Measurements from ENCODE around the gene MAP7. TPM values are rescaled to one million over a fixed set of nuclear protein-coding genes. Genes with fewer than 3 reads are reported as not detected.
A peak's percentile ranks its signal among the peaks of the same experiment; 100 is the strongest.
"Not testable (repeated sequence)": the region's sequence is repeated elsewhere in the genome, so short reads cannot be mapped to it uniquely, and the experiment has no call there.

Gene MAP7
- total and polyA plus RNA-seq, 2 experiments from 2014 or later = 0.76 to 0.79 TPM

DNA sequence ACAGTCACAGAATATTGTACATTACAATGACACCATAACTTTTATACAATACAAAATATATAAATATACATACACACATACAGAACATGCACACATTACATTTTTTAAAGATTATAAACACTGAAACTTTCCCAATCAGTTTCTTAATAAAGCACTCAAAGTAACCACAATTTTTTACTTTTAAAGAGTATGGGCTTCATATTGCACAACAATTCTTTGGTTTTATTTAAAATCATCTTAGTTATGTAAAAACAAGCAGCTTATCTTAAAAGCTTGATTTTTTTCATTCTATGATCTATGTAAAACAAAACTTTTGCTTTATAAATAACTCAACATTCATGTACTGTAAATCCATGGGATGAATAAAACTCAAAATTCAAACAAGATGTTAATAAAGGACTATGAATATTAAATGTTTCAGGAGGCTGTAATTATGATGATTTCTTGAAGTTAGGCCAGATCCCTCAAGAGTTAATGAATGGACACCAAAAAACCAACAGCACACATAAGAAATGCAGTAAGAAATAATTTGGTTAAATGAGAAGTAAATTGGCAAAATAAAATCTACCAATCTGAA is 167.5 kb downstream of the MAP7 start:
- no peaks in the 10 kb centered on the region for H3K36me3 ChIP-seq (ENCODE audit: low read depth)
- no peaks in the 10 kb centered on the region for H3K9me2 ChIP-seq (ENCODE audit: insufficient read depth)
- no peaks in the 10 kb centered on the region for H4K20me1 ChIP-seq (ENCODE audit: insufficient read depth)
- H3K27me3 ChIP-seq (replicated peaks; ENCODE audit: insufficient read depth) = no peaks in the 10 kb centered on the region
- H3K4me1 ChIP-seq (ENCODE audit: insufficient read depth) = no peaks in the 10 kb centered on the region
- no peaks in the 10 kb centered on the region for H3F3A ChIP-seq (ENCODE audit: insufficient read depth)
- peak overlapping the region; percentile 15 for H3K4me2 ChIP-seq (ENCODE audit: unreplicated experiment)
- H3K4me3 ChIP-seq = no peak overlapping the region
- in situ Hi-C loops (cut with MboI) = no loop called here
- no peaks in the 10 kb centered on the region for H3K79me2 ChIP-seq (ENCODE audit: insufficient read depth)
- H3K9me3 ChIP-seq (ENCODE audit: low read depth) = no peaks in the 10 kb centered on the region
- no peak for TF ChIP-seq EZH2 (IDR thresholded peaks at IDR 0.05; ENCODE audit: insufficient read depth, poor library complexity, severe bottlenecking)
- peak overlapping the region; percentile 64 for H2AFZ ChIP-seq
- no peak overlapping the region for H3K27ac ChIP-seq
- no peak for DNase-seq
- no peak overlapping the region for H3K9ac ChIP-seq

- peak; percentile 16 for DNase-seq
Observed at GRCh38 chr6:136378888-136379287, 171.3 kb downstream of the MAP7 start.

DNA sequence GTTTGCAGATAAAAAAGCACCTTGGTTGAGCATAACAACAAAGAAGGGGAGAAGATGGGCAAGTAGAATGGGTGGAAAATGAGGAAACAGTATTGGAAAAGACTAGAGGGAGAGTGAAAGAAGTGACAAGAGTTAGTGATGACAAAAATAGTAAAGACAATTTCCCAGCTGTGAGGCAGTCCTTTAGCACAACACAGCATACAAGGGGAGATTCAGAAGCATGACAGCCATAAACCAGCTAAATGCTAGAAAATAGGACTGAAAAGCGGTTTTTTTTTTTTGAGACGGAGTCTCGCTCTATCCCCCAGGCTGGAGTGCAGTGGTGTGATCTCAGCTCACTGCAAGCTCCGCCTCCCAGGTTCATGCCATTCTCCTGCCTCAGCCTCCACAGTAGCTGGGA is 174.4 kb downstream of the MAP7 start:
- DNase-seq; H3K27me3 ChIP-seq (replicated peaks; ENCODE audit: insufficient read depth); H4K20me1 ChIP-seq (ENCODE audit: insufficient read depth); H3K9me2 ChIP-seq (ENCODE audit: insufficient read depth); H3K9me3 ChIP-seq (ENCODE audit: low read depth); H3K9ac ChIP-seq; H3K4me3 ChIP-seq; H2AFZ ChIP-seq; H3K79me2 ChIP-seq (ENCODE audit: insufficient read depth); H3K4me1 ChIP-seq (ENCODE audit: insufficient read depth); H3K36me3 ChIP-seq (ENCODE audit: low read depth); H3F3A ChIP-seq (ENCODE audit: insufficient read depth); H3K4me2 ChIP-seq (ENCODE audit: unreplicated experiment); H3K27ac ChIP-seq; in situ Hi-C loops (cut with MboI): not testable (repeated sequence)
- 91 to 98% methylated on average over 4 of the region's 4 CpGs for WGBS, 2 experiments (ENCODE audit: low coverage in 1 of 2, low lambda C conversion rate in 2 of 2, missing lambda C conversion rate in 2 of 2)

More at GRCh38 chr6:136378888-136379287, 171.3 kb downstream of the MAP7 start:
- TF ChIP-seq EZH2 (IDR thresholded peaks at IDR 0.05; ENCODE audit: insufficient read depth, poor library complexity, severe bottlenecking) (no peak), EZH2phosphoT487 (IDR thresholded peaks at IDR 0.05; ENCODE audit: insufficient read depth, low read depth) (no peak)
- in situ Hi-C loops (cut with MboI) = no loop called here
- Histone ChIP-seq H3K36me3 (ENCODE audit: low read depth) (no peaks in the 10 kb centered on the region), H3K27ac (no peak overlapping the region), H3K9ac (no peak overlapping the region), H3K79me2 (ENCODE audit: insufficient read depth) (no peaks in the 10 kb centered on the region), H3K9me2 (ENCODE audit: insufficient read depth) (no peaks in the 10 kb centered on the region), H3K27me3 (replicated peaks; ENCODE audit: insufficient read depth) (no peaks in the 10 kb centered on the region), H3F3A (ENCODE audit: insufficient read depth) (no peaks in the 10 kb centered on the region), H4K20me1 (ENCODE audit: insufficient read depth) (no peaks in the 10 kb centered on the region), H2AFZ (no peak overlapping the region), H3K4me1 (ENCODE audit: insufficient read depth) (no peaks in the 10 kb centered on the region), H3K9me3 (ENCODE audit: low read depth) (no peaks in the 10 kb centered on the region), H3K4me3 (no peak overlapping the region), H3K4me2 (ENCODE audit: unreplicated experiment) (no peak overlapping the region)

GRCh38 chr6:136371959-136372358 is 178.3 kb downstream of the MAP7 start:
- in situ Hi-C loops (cut with MboI) = no loop called here
- Histone ChIP-seq H3K79me2 (ENCODE audit: insufficient read depth) (no peaks in the 10 kb centered on the region), H3K9me2 (ENCODE audit: insufficient read depth) (no peaks in the 10 kb centered on the region), H3K4me1 (ENCODE audit: insufficient read depth) (no peaks in the 10 kb centered on the region), H3K36me3 (ENCODE audit: low read depth) (no peaks in the 10 kb centered on the region), H2AFZ (no peak overlapping the region), H3K27me3 (replicated peaks; ENCODE audit: insufficient read depth) (no peaks in the 10 kb centered on the region), H3K4me2 (ENCODE audit: unreplicated experiment) (no peak overlapping the region), H3K9me3 (ENCODE audit: low read depth) (no peaks in the 10 kb centered on the region), H4K20me1 (ENCODE audit: insufficient read depth) (no peaks in the 10 kb centered on the region), H3K9ac (no peak overlapping the region), H3K27ac (no peak overlapping the region), H3K4me3 (no peak overlapping the region), H3F3A (ENCODE audit: insufficient read depth) (no peaks in the 10 kb centered on the region)
- WGBS, 2 experiments (ENCODE audit: low coverage in 1 of 2, low lambda C conversion rate in 2 of 2, missing lambda C conversion rate in 2 of 2) = 84 to 93% methylated on average over 2 of the region's 2 CpGs
- TF ChIP-seq EZH2phosphoT487 (IDR thresholded peaks at IDR 0.05; ENCODE audit: insufficient read depth, low read depth) (no peak), EZH2 (IDR thresholded peaks at IDR 0.05; ENCODE audit: insufficient read depth, poor library complexity, severe bottlenecking) (no peak)
- no peak for DNase-seq

- H3K79me2 ChIP-seq (ENCODE audit: insufficient read depth) = no peaks in the 10 kb centered on the region
- no peaks in the 10 kb centered on the region for H3K27me3 ChIP-seq (replicated peaks; ENCODE audit: insufficient read depth)
- H4K20me1 ChIP-seq (ENCODE audit: insufficient read depth) = no peaks in the 10 kb centered on the region
- no peak overlapping the region for H2AFZ ChIP-seq
- no peaks in the 10 kb centered on the region for H3F3A ChIP-seq (ENCODE audit: insufficient read depth)
- in situ Hi-C loops (cut with MboI) = no loop called here
- H3K4me3 ChIP-seq = no peak overlapping the region
- H3K27ac ChIP-seq = no peak overlapping the region
- no peak overlapping the region for H3K4me2 ChIP-seq (ENCODE audit: unreplicated experiment)
- H3K4me1 ChIP-seq (ENCODE audit: insufficient read depth) = no peaks in the 10 kb centered on the region
- H3K36me3 ChIP-seq (ENCODE audit: low read depth) = no peaks in the 10 kb centered on the region
- no peak overlapping the region for H3K9ac ChIP-seq
- DNase-seq = no peak
- TF ChIP-seq EZH2phosphoT487 (IDR thresholded peaks at IDR 0.05; ENCODE audit: insufficient read depth, low read depth) (no peak), EZH2 (IDR thresholded peaks at IDR 0.05; ENCODE audit: insufficient read depth, poor library complexity, severe bottlenecking) (no peak)
- WGBS, 2 experiments (ENCODE audit: low coverage in 1 of 2, low lambda C conversion rate in 2 of 2, missing lambda C conversion rate in 2 of 2) = 68 to 71% methylated on average over 4 of the region's 4 CpGs
- H3K9me2 ChIP-seq (ENCODE audit: insufficient read depth) = no peaks in the 10 kb centered on the region
- no peaks in the 10 kb centered on the region for H3K9me3 ChIP-seq (ENCODE audit: low read depth)
Observed at GRCh38 chr6:136370988-136371728, 179.1 kb downstream of the MAP7 start.

Data from GM23248 (cell line).